Stimulated activated naive CD8-positive, alpha-beta T cell treated with anti-CD3 and anti-CD28 coated beads, Interleukin-15, Interleukin-2, amounts not matched to agents 100 ng/mL and 50 ng/mL, for 24 hours (primary cell): ENCODE results near the gene C11orf24.
"Not testable (repeated sequence)": the region's sequence is repeated elsewhere in the genome, so short reads cannot be mapped to it uniquely, and the experiment has no call there.

Experiments used
- H3K27ac Mint-ChIP-seq: one replicate; pipeline ENCODE4 v1.8.0; 2021; ENCODE audit warnings: mild to moderate bottlenecking, mixed read lengths
- H3K27me3 Mint-ChIP-seq: one replicate; pipeline ENCODE4 v1.8.0; 2021; ENCODE audit warnings: mixed read lengths
- H3K36me3 Mint-ChIP-seq: one replicate; pipeline ENCODE4 v1.8.0; 2021; ENCODE audit warnings: low read depth, mixed read lengths
- H3K4me1 Mint-ChIP-seq: one replicate; pipeline ENCODE4 v1.8.0; 2021; ENCODE audit warnings: low read depth, mixed read lengths
- H3K4me3 Mint-ChIP-seq: one replicate; pipeline ENCODE4 v1.8.0; 2021; ENCODE audit warnings: mild to moderate bottlenecking, mixed read lengths
- H3K9me3 Mint-ChIP-seq: one replicate; pipeline ENCODE4 v1.8.0; 2021; ENCODE audit warnings: mixed read lengths

The C11orf24 gene

DNA sequence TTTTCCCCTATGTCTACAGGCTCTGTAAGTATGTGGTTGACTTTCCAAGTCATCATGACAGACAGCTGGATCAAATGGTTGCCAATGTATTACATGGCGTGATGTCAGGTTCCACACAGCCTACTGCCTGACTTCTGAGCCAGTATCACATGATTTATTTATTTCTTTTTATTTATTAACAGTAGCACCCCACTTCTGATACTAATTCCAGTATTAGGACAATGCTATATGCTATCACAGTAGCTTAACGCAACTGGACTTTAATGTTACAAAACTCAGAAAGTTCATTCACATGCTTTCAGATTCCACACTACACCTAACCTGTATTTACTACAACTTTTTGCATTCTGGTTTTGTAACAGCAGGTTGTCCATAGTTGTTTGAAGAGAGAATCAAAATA, 17.7 kb upstream of the C11orf24 start:
- Mint-ChIP-seq H3K4me3 (no peak overlapping the region), H3K27me3 (no peaks in the 10 kb centered on the region), H3K4me1 (no peaks in the 10 kb centered on the region), H3K27ac (no peak overlapping the region), H3K36me3 (peaks cover 4% of the 10 kb centered on the region), H3K9me3 (peaks cover 8% of the 10 kb centered on the region)

DNA sequence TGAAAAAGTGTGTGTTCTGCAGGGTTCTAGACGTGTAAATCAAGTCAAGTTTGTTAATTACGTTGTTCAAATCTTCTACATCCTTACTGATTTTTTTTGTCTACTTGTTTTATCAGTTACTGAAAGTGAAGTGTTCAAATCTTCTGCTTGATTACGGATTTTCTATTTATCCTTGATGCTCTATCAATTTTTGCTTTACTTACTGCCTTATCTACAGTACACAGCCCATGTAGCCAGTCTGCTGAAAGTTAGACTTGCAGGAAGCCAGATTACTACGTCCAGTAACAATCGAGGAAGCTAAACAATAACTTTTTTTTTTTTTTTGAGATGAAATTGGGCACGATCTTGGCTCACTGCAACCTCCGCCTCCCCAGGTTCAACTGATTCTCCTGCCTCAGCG, 15.6 kb upstream of the C11orf24 start:
- no peaks in the 10 kb centered on the region for H3K27me3 Mint-ChIP-seq
- peaks cover 7% of the 10 kb centered on the region for H3K36me3 Mint-ChIP-seq
- H3K27ac Mint-ChIP-seq = no peak overlapping the region
- no peak overlapping the region for H3K4me3 Mint-ChIP-seq
- H3K9me3 Mint-ChIP-seq = peaks cover 11% of the 10 kb centered on the region
- H3K4me1 Mint-ChIP-seq = peaks cover 10% of the 10 kb centered on the region

DNA sequence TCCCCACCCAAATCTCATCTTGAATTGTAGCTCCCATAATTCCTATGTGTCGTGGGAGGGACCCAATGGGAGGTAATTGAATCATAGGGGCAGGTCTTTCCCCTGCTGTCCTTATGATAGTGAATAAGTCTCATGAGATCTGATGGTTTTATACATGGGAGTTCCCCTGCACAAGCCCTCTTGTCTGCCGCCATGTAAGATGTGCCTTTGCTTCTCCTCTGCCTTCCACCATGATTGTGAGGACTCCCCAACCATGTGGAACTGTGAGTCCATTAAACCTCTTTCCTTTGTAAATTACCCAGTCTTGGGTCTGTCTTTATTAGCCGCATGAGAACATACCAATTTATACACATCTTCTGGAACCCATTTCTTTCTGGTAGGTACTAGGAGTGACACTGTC, 12.8 kb upstream of the C11orf24 start:
- H3K4me3 Mint-ChIP-seq, H3K27ac Mint-ChIP-seq, H3K9me3 Mint-ChIP-seq, H3K36me3 Mint-ChIP-seq, H3K27me3 Mint-ChIP-seq: not testable (repeated sequence)
- peaks cover 28% of the 10 kb centered on the region for H3K4me1 Mint-ChIP-seq

DNA sequence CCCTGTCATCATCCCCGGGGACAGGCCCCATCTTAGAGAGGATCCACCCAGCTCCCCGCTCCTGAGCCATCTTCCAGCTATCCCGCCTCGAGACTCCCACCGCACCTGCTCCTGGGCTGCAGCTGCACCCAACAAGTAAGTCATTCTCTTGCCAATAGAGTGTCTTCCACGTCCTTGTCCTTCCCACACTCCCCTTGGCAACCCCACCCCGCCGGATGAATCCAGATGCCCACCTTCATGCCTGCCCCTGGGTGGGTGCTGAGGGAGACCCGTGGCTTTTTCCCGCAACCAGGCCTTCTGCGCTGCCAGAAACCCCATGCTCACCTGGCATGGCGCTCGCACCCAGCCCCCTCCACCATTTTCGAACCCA, 11.1 kb upstream of the C11orf24 start:
- peaks cover 29% of the 10 kb centered on the region for H3K4me1 Mint-ChIP-seq
- H3K36me3 Mint-ChIP-seq = peaks cover 7% of the 10 kb centered on the region
- H3K27ac Mint-ChIP-seq = peak overlapping the region; percentile 87
- peaks cover 8% of the 10 kb centered on the region for H3K9me3 Mint-ChIP-seq
- H3K4me3 Mint-ChIP-seq = peak overlapping the region; percentile 65
- no peaks in the 10 kb centered on the region for H3K27me3 Mint-ChIP-seq

DNA sequence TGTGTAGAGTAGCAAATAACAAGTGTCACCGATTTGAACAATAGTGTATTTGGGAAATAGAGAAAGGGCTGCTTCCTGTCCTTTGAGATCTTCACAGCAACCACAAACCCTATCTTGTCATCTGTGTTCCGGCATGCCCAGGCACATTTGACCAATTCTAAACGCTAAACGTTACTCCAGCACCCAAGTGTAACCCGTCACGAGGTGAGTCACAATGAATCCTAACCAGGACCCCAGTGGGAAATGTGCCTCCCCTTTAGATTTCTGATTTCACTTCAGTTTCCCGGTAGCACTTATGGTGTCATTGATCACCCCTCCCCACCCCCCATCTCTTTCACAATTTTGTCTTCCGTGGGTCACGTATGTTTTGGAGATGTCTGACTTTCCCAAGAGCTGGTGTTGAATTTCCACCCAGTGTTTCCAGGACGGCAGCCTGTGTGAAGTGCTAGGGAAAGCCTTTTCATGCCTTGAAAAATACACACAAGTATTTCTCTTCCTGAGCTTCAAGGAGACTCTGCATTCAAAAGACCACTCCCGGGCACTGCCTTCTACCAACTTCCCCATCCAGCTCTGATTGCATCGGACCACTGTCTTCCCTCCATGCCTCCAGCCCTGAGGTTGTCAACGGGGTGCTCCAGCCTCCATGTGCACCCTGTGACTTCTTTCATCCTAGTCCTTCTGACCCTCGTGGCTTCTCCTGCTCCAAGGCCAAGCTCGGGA, 10.5 kb upstream of the C11orf24 start:
- H3K36me3 Mint-ChIP-seq = peaks cover 7% of the 10 kb centered on the region
- peaks cover 8% of the 10 kb centered on the region for H3K9me3 Mint-ChIP-seq
- no peaks in the 10 kb centered on the region for H3K27me3 Mint-ChIP-seq
- peak overlapping the region; percentile 65 for H3K4me3 Mint-ChIP-seq
- peak overlapping the region; percentile 87 for H3K27ac Mint-ChIP-seq
- peaks cover 29% of the 10 kb centered on the region for H3K4me1 Mint-ChIP-seq

DNA sequence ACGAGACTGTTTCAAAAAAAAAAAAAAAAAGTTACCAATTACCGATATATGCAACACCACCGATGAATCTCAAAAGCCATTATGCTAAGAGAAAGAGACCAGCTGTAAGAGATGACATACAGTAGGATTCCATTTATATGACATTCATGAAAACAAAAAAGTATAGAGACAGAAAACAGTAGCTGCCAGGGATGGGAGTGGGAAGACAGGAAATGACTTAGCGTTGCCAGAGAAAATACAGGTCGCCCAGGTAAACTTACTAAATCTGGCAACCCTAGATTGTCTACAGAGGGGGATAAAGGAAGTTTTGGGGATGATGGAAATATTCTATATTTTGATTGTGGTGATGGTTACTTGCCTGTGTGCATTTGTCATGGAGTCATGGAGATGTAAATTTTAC, 7.9 kb upstream of the C11orf24 start:
- H3K27ac Mint-ChIP-seq = peak overlapping the region; percentile 49
- no peaks in the 10 kb centered on the region for H3K27me3 Mint-ChIP-seq
- H3K36me3 Mint-ChIP-seq = peaks cover 9% of the 10 kb centered on the region
- H3K9me3 Mint-ChIP-seq = peaks cover 6% of the 10 kb centered on the region
- H3K4me1 Mint-ChIP-seq = peaks cover 39% of the 10 kb centered on the region
- H3K4me3 Mint-ChIP-seq = no peak overlapping the region

DNA sequence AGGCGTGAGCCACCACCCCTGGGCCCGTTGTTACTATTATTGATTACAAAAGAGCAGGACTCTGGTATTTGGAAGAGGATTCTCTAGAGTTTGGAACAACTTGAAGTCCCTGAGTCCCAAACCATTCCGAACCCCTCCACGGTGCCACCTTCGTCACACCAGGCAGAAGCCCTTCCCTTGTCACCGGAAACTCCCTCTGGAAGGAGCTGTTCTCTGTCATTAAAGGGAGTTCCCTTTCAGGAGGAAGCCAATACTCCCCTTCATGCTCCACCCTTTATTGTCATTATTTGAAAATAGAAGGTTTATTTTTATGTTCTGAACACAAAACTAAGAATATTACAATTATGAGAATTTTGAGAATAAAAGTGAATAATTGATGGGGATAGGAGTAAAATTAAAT, 5.1 kb upstream of the C11orf24 start:
- Mint-ChIP-seq H3K27ac (no peak overlapping the region), H3K27me3 (no peaks in the 10 kb centered on the region), H3K4me3 (no peak overlapping the region), H3K9me3 (no peaks in the 10 kb centered on the region), H3K4me1 (peaks cover 42% of the 10 kb centered on the region), H3K36me3 (peaks cover 4% of the 10 kb centered on the region)

DNA sequence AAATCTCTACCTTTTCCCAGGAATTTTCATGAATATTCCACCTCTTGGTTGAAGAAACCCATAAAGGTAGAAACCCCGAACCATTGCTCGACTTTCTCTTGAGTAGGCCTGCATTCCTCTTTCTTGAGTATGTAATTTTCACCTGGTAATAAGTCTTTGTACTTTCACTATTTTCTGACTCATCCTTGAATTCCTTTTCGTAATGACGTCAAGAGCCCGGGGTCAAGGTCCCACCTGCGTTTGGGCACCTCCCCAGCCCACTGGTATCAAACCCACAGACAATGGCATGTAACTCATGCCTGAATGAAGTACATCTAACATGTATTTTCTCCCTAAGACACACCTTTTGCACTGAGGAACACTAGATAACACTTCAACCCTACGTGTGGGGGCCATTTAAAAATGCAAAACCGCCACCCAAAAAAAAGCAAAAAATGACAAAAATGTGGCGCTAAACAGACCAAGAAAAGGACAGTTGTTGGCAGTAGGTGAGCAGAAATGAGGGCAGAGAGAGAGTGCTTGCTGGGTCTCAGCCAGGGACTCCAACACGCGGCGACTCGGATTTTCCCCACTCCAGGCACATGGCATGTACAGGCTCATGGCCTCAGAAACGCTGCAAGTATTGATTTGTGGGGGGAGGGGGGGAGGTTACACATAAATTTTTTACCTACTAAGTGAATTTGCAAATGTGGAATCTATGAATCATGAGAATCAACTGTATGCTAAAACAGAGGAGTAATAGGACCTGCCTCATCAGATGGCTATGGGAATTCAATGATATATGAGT, 4.1 kb upstream of the C11orf24 start:
- H3K9me3 Mint-ChIP-seq = no peaks in the 10 kb centered on the region
- peaks cover 37% of the 10 kb centered on the region for H3K4me1 Mint-ChIP-seq
- H3K27ac Mint-ChIP-seq = peak overlapping the region; percentile 50
- H3K36me3 Mint-ChIP-seq = peaks cover 4% of the 10 kb centered on the region
- no peaks in the 10 kb centered on the region for H3K27me3 Mint-ChIP-seq
- H3K4me3 Mint-ChIP-seq = no peak overlapping the region

DNA sequence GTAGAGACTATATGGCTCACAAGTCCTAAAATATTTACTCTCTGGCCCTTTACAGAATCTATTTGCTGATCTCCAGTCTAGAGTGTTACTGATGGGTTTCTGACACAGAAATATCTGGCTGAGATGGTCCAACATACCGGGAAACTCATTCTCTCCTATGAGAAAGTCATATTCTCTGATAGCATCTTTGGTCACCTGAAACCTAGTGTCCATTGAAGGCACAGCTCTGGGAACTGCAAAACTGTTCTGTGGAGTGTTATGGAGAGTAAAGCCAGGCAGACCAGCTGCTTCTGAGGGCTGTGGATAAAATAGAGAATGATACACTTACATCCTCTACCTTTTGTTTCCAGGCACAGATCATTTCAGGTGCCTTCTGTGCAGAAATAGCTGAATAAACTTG, 2.5 kb upstream of the C11orf24 start:
- peak overlapping the region; percentile 0 for H3K4me3 Mint-ChIP-seq
- H3K9me3 Mint-ChIP-seq = no peaks in the 10 kb centered on the region
- H3K36me3 Mint-ChIP-seq = peaks cover 7% of the 10 kb centered on the region
- no peaks in the 10 kb centered on the region for H3K27me3 Mint-ChIP-seq
- H3K4me1 Mint-ChIP-seq = peaks cover 47% of the 10 kb centered on the region
- no peak overlapping the region for H3K27ac Mint-ChIP-seq

DNA sequence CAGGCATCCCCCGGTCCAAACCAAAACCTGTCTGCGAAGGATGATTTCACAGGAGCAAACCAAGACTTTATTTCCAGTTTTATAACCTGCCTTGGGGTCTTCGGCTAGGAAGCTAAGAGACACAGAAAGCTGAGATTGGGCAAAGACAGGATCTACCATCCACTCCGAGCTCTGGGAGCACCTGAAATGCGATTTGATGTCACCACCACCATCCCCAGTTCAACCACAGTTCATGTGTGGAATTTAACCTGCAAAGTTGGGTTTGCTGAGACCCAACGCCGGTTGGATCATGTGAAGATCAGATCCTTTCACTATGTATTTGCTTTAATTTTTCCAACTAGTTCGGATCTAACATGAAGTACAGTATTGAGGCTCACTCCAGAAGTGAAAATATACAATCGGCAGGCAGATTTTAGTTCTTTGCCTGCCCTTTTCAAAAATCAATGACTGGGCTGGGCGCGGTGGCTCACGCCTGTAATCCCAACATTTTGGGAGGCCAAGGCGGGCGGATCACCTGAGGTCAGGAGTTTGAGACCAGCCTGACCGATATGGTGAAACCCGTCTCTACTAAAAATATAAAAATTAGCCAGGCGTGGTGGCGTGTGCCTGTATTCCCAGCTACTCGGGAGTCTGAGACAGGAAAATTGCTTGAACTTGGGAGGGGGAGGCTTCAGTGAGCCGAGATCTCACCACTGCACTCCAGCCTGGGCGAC, 1.4 kb upstream of the C11orf24 start:
- Mint-ChIP-seq H3K4me1 (peaks cover 56% of the 10 kb centered on the region), H3K9me3 (no peaks in the 10 kb centered on the region), H3K27me3 (no peaks in the 10 kb centered on the region), H3K36me3 (peaks cover 17% of the 10 kb centered on the region), H3K27ac (peak overlapping the region; percentile 97), H3K4me3 (peak overlapping the region; percentile 93)

DNA sequence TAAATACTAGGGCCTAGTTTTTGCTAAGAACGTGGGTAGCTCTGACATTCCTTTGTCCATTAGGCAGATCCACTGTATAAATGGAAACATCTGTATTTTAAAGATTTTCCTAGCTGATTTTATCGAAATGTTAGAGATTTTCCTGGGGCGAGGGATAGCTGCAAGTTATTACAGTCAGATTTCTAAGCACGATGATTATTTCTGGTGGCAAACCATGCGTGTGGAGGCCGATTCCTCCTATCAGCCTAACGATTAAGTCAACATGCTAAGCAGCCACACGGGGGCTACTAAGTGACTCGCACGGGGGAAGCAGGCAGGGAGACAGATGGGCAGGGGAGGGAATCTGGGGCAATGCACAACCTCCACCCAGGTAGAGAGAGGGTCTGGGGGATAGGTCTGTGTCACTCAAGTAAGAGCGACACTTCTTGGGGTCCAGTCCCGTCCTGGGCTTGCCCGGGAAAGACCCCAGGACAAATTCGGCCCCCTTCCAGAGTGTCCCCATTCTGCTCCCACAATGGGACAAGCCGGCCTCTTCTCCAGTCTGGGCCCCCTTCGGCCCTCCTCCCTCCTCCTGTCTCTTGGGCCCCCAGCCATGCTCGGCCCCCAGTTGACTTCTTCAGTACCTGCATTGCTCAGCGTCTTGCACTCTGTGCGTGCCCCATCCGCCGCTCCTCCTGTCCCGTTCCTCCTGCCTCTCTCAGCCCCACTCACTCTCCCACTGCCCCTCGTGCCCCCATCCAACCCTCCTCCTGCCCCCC, 571 bp downstream of the C11orf24 start:
- Mint-ChIP-seq H3K4me3 (peak overlapping the region; percentile 93), H3K9me3 (no peaks in the 10 kb centered on the region), H3K4me1 (peaks cover 66% of the 10 kb centered on the region), H3K27me3 (no peaks in the 10 kb centered on the region), H3K27ac (peak overlapping the region; percentile 87), H3K36me3 (peaks cover 28% of the 10 kb centered on the region)

DNA sequence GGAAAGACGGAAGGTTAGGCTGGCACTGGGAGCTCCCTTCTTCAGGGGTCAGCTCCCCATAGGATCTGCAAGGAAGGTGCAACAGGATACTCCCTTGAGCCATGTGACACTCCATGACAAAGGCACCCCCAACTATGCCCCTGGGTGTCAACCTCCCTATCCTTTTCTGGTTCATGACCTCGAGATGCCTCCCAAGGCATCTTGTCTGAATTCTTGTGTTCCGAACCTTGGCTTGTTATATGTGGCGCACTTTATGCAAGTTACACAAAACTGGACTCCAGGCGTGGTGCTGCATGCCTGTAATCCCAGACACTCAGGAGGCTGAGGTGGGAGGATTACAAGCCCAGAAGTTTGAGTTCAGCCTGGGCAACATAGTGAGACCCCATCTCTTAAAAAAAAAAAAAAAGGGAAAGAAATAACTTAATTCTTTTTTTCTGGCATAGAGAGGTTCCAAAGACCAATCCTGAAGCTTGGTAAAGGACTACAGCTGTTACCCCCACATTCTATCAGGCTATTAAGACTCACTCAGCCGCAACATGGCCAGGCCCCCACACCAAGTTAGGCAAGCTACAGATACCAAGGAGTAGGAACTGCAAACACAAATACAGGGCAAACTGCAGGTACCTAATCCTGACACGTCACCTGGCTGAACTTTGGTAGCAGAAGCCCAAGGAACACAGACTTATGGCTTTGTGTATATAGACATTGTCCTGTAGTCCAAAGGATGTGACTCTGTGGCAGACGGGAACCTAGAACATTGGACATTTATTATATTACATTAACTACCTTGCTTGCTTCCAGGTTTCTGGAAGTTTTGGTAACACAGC, 1.4 kb downstream of the C11orf24 start:
- no peaks in the 10 kb centered on the region for H3K27me3 Mint-ChIP-seq
- H3K4me1 Mint-ChIP-seq = peaks cover 60% of the 10 kb centered on the region
- H3K4me3 Mint-ChIP-seq = peak overlapping the region; percentile 93
- peaks cover 24% of the 10 kb centered on the region for H3K36me3 Mint-ChIP-seq
- H3K27ac Mint-ChIP-seq = peak overlapping the region; percentile 87
- H3K9me3 Mint-ChIP-seq = no peaks in the 10 kb centered on the region

DNA sequence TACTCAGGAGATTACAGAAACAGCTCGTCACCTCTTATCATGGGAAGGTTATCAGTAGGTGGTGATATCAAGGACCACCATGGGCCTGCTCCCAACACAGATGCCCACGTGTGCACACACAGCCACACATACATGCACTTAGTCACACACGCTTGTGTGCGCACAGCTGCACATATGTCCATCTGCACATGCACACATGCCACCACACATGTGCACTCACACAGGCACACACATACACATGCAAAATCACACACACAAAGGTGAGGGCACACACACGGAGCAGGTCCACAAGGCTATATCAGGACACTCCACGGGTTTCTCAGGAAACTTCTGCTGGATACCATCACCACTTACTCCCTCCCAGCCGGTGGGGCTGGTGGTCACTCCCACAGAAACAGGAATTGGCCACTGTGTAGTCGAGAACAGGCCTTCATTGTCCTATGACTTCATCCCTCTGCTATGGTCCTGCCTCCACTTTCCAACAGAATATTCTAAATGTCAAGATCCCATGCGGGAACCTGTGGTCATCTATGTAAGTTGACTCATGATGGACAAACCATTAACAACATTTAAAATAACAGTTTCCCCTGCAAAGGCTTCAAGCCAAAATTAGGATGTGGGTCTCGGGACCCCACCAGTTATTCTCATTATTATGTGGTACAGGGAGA, 2.2 kb downstream of the C11orf24 start:
- H3K4me1 Mint-ChIP-seq = peaks cover 57% of the 10 kb centered on the region
- H3K27ac Mint-ChIP-seq = no peak overlapping the region
- peak overlapping the region; percentile 12 for H3K4me3 Mint-ChIP-seq
- H3K9me3 Mint-ChIP-seq = no peaks in the 10 kb centered on the region
- no peaks in the 10 kb centered on the region for H3K27me3 Mint-ChIP-seq
- H3K36me3 Mint-ChIP-seq = peaks cover 31% of the 10 kb centered on the region

DNA sequence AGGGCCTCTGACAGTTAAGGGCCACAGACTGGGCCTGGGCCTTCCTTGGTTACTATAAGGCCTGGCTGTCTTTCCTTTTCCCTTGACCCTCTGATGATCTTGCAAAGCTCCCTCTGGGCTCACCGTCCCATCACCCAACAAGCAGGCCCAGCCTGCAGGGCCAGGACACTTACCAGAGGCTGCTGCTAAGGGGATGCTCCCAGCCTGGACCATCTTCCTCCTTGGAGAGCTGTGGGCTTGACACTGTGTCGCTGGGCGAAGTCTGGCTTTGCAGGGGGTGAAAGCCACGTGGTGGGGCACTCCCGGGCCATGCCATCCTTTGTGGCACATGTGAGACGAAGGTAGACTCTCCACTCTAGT, 3.9 kb downstream of the C11orf24 start:
- Mint-ChIP-seq H3K9me3 (no peaks in the 10 kb centered on the region), H3K4me3 (no peak overlapping the region), H3K27me3 (no peaks in the 10 kb centered on the region), H3K36me3 (peaks cover 43% of the 10 kb centered on the region), H3K4me1 (peaks cover 46% of the 10 kb centered on the region), H3K27ac (no peak overlapping the region)
